ENCODE measurements around the gene RPE.

DNA sequence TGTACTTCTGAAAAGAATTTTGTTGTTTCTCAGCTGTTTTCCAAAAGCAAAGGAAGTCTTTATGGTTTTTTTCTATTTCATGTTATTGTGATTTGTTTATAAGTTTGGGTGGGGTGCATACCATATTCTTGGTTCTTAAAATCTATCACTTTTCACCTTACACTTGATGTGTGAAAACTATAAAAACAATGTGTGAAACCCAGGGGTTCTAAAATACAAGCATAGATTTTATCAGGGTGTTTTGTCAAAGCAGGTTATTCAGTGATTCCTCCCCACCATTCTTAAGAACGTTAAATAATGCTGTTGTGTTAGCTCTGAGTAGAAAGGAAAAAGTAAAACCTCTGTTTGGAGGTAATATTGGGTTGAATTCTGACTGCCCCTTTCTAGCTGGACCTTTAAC, 17.7 kb downstream of the RPE start:
- TF ChIP-seq, protein P1, sequence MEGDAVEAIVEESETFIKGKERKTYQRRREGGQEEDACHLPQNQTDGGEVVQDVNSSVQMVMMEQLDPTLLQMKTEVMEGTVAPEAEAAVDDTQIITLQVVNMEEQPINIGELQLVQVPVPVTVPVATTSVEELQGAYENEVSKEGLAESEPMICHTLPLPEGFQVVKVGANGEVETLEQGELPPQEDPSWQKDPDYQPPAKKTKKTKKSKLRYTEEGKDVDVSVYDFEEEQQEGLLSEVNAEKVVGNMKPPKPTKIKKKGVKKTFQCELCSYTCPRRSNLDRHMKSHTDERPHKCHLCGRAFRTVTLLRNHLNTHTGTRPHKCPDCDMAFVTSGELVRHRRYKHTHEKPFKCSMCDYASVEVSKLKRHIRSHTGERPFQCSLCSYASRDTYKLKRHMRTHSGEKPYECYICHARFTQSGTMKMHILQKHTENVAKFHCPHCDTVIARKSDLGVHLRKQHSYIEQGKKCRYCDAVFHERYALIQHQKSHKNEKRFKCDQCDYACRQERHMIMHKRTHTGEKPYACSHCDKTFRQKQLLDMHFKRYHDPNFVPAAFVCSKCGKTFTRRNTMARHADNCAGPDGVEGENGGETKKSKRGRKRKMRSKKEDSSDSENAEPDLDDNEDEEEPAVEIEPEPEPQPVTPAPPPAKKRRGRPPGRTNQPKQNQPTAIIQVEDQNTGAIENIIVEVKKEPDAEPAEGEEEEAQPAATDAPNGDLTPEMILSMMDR (IDR thresholded peaks at IDR 0.05), result no peak
- TF ChIP-seq POLR2A (IDR thresholded peaks at IDR 0.05), result no peak

Measured in lower leg skin (tissue), 3 donors.